Left lung (tissue), 10 donors: ENCODE measurements around the gene GLRA2. TPM values are rescaled to one million over a fixed set of nuclear protein-coding genes. Genes with fewer than 3 reads are reported as not detected.

Source experiments
- ATAC-seq: fragments of 200-7000 bp; cut with Tn5 transposase; one replicate; pipeline ENCODE4 v1.9.1; 2020; ENCODE audit warnings: moderate library complexity
- DNase-seq, 4 donors: peaks; one replicate each; pipeline ENCODE4 v3.0.0-alpha.2; 2013 to 2020
- H3K27ac ChIP-seq, 2 donors: fragments of 200-600 bp; sonication (generic) in 1 of 2; one replicate each; pipeline versions ENCODE4 v1.5.0 to v1.8.0; 2020 to 2021
- H3K27me3 ChIP-seq, 2 donors: fragments of 200-600 bp; sonication (generic) in 1 of 2; one replicate each; pipeline versions ENCODE4 v1.5.0 to v1.8.0; 2020 to 2021
- H3K36me3 ChIP-seq, 2 donors: fragments of 200-600 bp; sonication (generic) in 1 of 2; one replicate each; pipeline versions ENCODE4 v1.5.0 to v1.8.0; 2020 to 2021
- H3K4me1 ChIP-seq, 2 donors: fragments of 200-600 bp; one replicate each; pipeline ENCODE4 v1.8.0; 2021
- H3K4me3 ChIP-seq, 2 donors: fragments of 200-600 bp; sonication (generic) in 1 of 2; one replicate each; pipeline versions ENCODE4 v1.5.0 to v1.8.0; 2020 to 2021; ENCODE audit warnings: mild to moderate bottlenecking in 1 of 2
- H3K9me3 ChIP-seq, 2 donors: fragments of 200-600 bp; sonication (generic) in 1 of 2; one replicate each; pipeline versions ENCODE4 v1.5.0 to v1.8.0; 2020 to 2021
- intact Hi-C, 2 donors: fragments of 100-400 bp; cut with DNase I; formaldehyde crosslinking; loops; one replicate each; pipeline versions ENCODE4 v1.11.2 to v1.14.2; 2022
- polyA plus RNA-seq, 6 donors: library from polyadenylated mRNA; unstranded; fragments of 120-200 nt; gene quantifications; one replicate each; pipeline ENCODE4 v1.2.1, GENCODE V29; 2013; ENCODE audit not compliant: insufficient read length in 6 of 6
- total RNA-seq, 2 donors: library from RNA; stranded (reverse); fragmentation: NEBNext Ultra II Directional; extraction: Animal tissue kit (Norgen Biotek cat#: 25700); gene quantifications; one replicate each; pipeline ENCODE4 v1.2.1, GENCODE V29; 2021
- TF ChIP-seq, protein P1 (sequence below), 2 donors: fragments of 200-600 bp; sonication (generic) in 1 of 2; IDR thresholded peaks; one replicate each; pipeline versions ENCODE4 v1.5.0 to v1.8.0; 2021; ENCODE audit warnings: antibody characterized with exemption in 2 of 2
- donor health status: DM: no; HTN: yes; CAD: no.
- donor health status: DM: no; HTN: no; CAD: no.

GLRA2 gene
- total and polyA plus RNA-seq, 8 donors: 0.18 to 0.33 (median 0.21) TPM; not detected in 2

- TF ChIP-seq, protein P1, sequence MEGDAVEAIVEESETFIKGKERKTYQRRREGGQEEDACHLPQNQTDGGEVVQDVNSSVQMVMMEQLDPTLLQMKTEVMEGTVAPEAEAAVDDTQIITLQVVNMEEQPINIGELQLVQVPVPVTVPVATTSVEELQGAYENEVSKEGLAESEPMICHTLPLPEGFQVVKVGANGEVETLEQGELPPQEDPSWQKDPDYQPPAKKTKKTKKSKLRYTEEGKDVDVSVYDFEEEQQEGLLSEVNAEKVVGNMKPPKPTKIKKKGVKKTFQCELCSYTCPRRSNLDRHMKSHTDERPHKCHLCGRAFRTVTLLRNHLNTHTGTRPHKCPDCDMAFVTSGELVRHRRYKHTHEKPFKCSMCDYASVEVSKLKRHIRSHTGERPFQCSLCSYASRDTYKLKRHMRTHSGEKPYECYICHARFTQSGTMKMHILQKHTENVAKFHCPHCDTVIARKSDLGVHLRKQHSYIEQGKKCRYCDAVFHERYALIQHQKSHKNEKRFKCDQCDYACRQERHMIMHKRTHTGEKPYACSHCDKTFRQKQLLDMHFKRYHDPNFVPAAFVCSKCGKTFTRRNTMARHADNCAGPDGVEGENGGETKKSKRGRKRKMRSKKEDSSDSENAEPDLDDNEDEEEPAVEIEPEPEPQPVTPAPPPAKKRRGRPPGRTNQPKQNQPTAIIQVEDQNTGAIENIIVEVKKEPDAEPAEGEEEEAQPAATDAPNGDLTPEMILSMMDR (IDR thresholded peaks at IDR 0.05): no peak
- no peaks in the 10 kb centered on the region for H3K4me1 ChIP-seq
- H3K27me3 ChIP-seq: no peaks in the 10 kb centered on the region
- DNase-seq: no peak
- no peak overlapping the region for H3K27ac ChIP-seq
- no peak overlapping the region for H3K4me3 ChIP-seq
- H3K36me3 ChIP-seq: no peaks in the 10 kb centered on the region
- H3K9me3 ChIP-seq: no peaks in the 10 kb centered on the region
- intact Hi-C loops: no loop called here
- no peak for ATAC-seq
These were observed 19.8 kb upstream of the GLRA2 start for GRCh38 chrX:14509325-14510057.

- intact Hi-C loops: no loop called here
- Histone ChIP-seq H3K4me1 (no peaks in the 10 kb centered on the region), H3K27me3 (no peaks in the 10 kb centered on the region), H3K36me3 (no peaks in the 10 kb centered on the region), H3K4me3 (no peak overlapping the region), H3K27ac (no peak overlapping the region), H3K9me3 (no peaks in the 10 kb centered on the region)
- peak in 3 of 4 donors; percentile 30 to 58 (median 33) for DNase-seq
- TF ChIP-seq, protein P1 (IDR thresholded peaks at IDR 0.05): peak in 1 of 2 donors; percentile 15
- peak; percentile 67 for ATAC-seq
These were observed 577 bp upstream of the GLRA2 start for GRCh38 chrX:14528629-14529289.

DNA sequence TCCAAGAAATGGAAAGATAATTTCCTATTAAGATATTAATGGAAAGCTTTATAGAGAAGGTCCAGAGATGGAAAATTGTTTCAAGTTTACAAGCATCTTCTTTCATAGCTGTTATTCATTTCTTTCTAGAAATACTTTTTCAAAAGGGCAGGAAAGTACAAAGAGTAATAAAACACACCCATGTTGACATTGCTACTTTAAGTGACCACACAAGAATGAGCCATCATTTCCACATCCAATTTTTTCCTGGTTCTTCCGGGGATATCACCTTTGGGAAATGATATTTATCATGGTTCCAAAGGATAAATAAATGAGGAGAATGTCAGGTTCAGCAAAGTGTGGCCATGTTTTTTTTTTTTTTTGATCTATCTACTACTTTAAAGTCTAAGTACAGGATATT is 4.5 kb downstream of the GLRA2 start:
- DNase-seq: no peak
- Histone ChIP-seq H3K36me3 (no peaks in the 10 kb centered on the region), H3K27ac (no peak overlapping the region), H3K4me1 (no peaks in the 10 kb centered on the region), H3K4me3 (no peak overlapping the region), H3K9me3 (no peaks in the 10 kb centered on the region), H3K27me3 (no peaks in the 10 kb centered on the region)
- no peak for ATAC-seq
- TF ChIP-seq, protein P1 (IDR thresholded peaks at IDR 0.05): no peak
- intact Hi-C loops: no loop called here

DNA sequence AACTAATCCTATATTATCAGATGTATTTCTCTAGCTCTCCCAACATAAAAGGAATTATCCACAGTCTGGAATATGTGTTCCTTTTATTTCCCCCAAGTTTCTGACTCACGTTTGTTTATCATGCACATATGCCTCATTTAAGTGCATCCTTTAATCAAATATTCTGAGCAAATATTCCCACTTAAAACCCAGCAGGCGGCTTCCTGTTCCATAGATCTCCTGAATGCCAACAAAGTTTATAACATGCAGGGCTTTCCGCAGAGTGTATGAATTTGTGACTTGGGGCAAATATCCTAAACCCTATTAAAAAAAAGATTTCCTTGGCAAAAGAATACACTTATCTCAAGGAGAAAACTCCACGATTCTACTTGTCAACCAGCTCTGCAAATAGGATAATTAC is 16.9 kb downstream of the GLRA2 start:
- H3K36me3 ChIP-seq: no peaks in the 10 kb centered on the region
- ATAC-seq: no peak

More for the DNA sequence above, 16.9 kb downstream of the GLRA2 start:
- Histone ChIP-seq H3K27ac (no peak overlapping the region), H3K27me3 (no peaks in the 10 kb centered on the region), H3K9me3 (no peaks in the 10 kb centered on the region), H3K4me1 (no peaks in the 10 kb centered on the region), H3K4me3 (no peak overlapping the region)
- TF ChIP-seq, protein P1 (IDR thresholded peaks at IDR 0.05): no peak
- no peak for DNase-seq
- intact Hi-C loops: no loop called here
